CD8-positive, alpha-beta memory T cell (primary cell): ENCODE data around the gene RMND5A. TPM values are rescaled to one million over a fixed set of nuclear protein-coding genes. Genes with fewer than 3 reads are reported as not detected.
A peak's percentile ranks its signal among the peaks of the same experiment; 100 is the strongest.
"Not testable (repeated sequence)": the region's sequence is repeated elsewhere in the genome, so short reads cannot be mapped to it uniquely, and the experiment has no call there.

ENCODE experiments used
- CTCF ChIA-PET: fragments of 350-600 bp; sonication (Branson Sonifier 250); formaldehyde crosslinking; loops from one replicate; lab custom pipeline; 2021; ENCODE audit warnings: antibody characterized with exemption; lab: Charles Lee
- POLR2A ChIA-PET: fragments of 350-600 bp; sonication (Branson Sonifier 250); formaldehyde crosslinking; loops from one replicate; lab custom pipeline; 2021; ENCODE audit warnings: antibody characterized with exemption; lab: Charles Lee
- DNase-seq, 5 donors: peaks; one replicate each; pipeline versions ENCODE4 v3.0.0 to v3.0.0-alpha.2; 2020 to 2022; ENCODE audit warnings: mixed read lengths in 1 of 5
- H3K27ac ChIP-seq: one replicate; pipeline ENCODE4 v1.7.0; 2013; ENCODE audit warnings: low read depth, mild to moderate bottlenecking, low read length, moderate library complexity
- H3K27me3 ChIP-seq: 2 replicates; pipeline ENCODE4 v1.7.0; 2013; ENCODE audit warnings: low read length, mild to moderate bottlenecking; ENCODE audit not compliant: insufficient read depth, poor library complexity, severe bottlenecking
- H3K36me3 ChIP-seq: 2 replicates; pipeline ENCODE4 v1.7.0; 2013; ENCODE audit warnings: mild to moderate bottlenecking, low read length, moderate library complexity; ENCODE audit not compliant: insufficient read depth
- H3K4me1 ChIP-seq: 2 replicates; pipeline ENCODE4 v1.7.0; 2013; ENCODE audit warnings: mild to moderate bottlenecking, low read length, moderate library complexity; ENCODE audit not compliant: insufficient read depth
- H3K4me3 ChIP-seq: 2 replicates; pipeline ENCODE4 v1.7.0; 2013; ENCODE audit warnings: mild to moderate bottlenecking, low read length
- H3K9me3 ChIP-seq: 2 replicates; pipeline ENCODE4 v1.7.0; 2013; ENCODE audit warnings: mild to moderate bottlenecking, low read length
- H3K27ac Mint-ChIP-seq, 8 donors: one replicate each; pipeline ENCODE4 v1.8.0; 2020 to 2021; ENCODE audit warnings: mixed read lengths in 8 of 8, mild to moderate bottlenecking in 6 of 8, inconsistent platforms in 3 of 8, moderate library complexity in 3 of 8
- H3K27me3 Mint-ChIP-seq, 2 donors: one replicate each; pipeline ENCODE4 v1.8.0; 2020 to 2021; ENCODE audit warnings: mixed read lengths in 2 of 2, mild to moderate bottlenecking in 1 of 2, moderate library complexity in 1 of 2
- H3K36me3 Mint-ChIP-seq, 3 donors: one replicate each; pipeline ENCODE4 v1.8.0; 2020 to 2021; ENCODE audit warnings: mixed read lengths in 3 of 3, inconsistent platforms in 1 of 3, mild to moderate bottlenecking in 1 of 3
- H3K4me1 Mint-ChIP-seq, 3 donors: one replicate each; pipeline ENCODE4 v1.8.0; 2020 to 2021; ENCODE audit warnings: mixed read lengths in 3 of 3, inconsistent platforms in 1 of 3, mild to moderate bottlenecking in 1 of 3
- H3K4me3 Mint-ChIP-seq, 7 donors: one replicate each; pipeline ENCODE4 v1.8.0; 2020 to 2021; ENCODE audit warnings: mixed read lengths in 7 of 7, mild to moderate bottlenecking in 6 of 7, moderate library complexity in 4 of 7, inconsistent platforms in 2 of 7
- H3K9me3 Mint-ChIP-seq, 5 donors: one replicate each; pipeline ENCODE4 v1.8.0; 2020 to 2022; ENCODE audit warnings: mixed read lengths in 5 of 5, mild to moderate bottlenecking in 3 of 5, moderate library complexity in 2 of 5, inconsistent platforms in 1 of 5
- polyA plus RNA-seq: library from polyadenylated mRNA; unstranded; fragments of 300-500 nt; fragmentation: Illumina TruSeq; gene quantifications from one replicate; pipeline ENCODE4 v1.2.3, GENCODE V29; 2021
- total RNA-seq, 2 experiments: library from RNA; stranded (reverse); gene quantifications; one replicate each; pipeline ENCODE4 v1.2.3, GENCODE V29; 2021

RMND5A gene, protein sequence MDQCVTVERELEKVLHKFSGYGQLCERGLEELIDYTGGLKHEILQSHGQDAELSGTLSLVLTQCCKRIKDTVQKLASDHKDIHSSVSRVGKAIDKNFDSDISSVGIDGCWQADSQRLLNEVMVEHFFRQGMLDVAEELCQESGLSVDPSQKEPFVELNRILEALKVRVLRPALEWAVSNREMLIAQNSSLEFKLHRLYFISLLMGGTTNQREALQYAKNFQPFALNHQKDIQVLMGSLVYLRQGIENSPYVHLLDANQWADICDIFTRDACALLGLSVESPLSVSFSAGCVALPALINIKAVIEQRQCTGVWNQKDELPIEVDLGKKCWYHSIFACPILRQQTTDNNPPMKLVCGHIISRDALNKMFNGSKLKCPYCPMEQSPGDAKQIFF
- total RNA-seq, result 10 to 100 TPM; 57.7 to 63.5 TPM
- polyA plus RNA-seq, result 20.7 TPM

DNA sequence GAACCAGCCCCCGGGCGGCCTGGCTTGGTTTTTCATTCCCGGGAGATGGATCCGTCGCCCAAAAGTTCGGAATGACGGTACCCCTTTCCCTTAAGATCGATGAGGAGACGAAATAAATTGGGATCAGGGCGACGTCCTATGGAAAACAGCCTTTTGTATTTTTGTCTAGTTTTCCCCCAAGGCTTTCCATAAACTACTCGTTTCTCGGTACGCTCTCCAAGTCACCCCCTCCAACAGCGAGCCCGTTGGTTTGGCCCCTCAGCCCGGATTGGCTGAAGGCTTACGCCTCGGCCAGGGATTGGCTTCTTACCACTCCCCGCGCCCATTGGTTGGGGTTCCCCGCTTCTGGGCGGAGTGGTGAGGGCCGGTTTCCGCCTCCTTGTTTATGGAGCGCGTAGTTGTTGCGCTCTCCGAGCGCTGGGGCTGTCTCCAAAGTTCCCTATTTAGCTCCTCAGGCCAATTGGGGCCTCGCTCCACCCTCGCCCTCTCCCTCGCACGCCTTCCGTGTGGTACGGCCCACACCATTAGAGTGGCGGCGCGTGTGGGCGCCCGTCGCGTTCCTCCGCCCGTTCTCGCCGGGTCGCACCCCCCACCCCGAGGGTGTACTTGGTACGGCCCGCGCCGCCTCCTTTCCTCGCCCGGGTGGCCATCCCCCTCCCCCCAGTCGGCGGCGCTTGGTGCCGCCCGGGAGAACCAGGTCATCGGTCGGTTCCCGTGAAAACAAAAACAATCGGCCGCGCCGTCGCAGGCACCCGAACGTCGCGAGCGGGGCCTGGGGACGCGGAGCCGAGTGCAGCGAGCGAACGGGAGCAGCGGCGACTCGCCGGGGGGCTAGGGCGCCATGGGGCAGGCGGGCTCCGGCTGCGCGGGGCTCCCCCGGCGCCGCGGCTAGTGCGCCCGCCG lies at the start of gene RMND5A:
RMND5A (plus strand) TSS at position 655 of the 903 bp plus-strand sequence. CDS start 377 bp downstream, outside the sequence.
- Mint-ChIP-seq H3K4me3 (peak within 1 kb of the TSS; percentile 83 to 92 (median 86)), H3K27ac (peak within 1 kb of the TSS in 7 of 8 donors; percentile 63 to 96 (median 83)), H3K4me1 (peaks cover 4 to 13% (median 5%) of the 10 kb centered on the region in 3 donors)
- H3K27me3 ChIP-seq, H3K36me3 Mint-ChIP-seq, CTCF ChIA-PET, H3K27me3 Mint-ChIP-seq, H3K9me3 Mint-ChIP-seq, POLR2A ChIA-PET, H3K36me3 ChIP-seq, H3K9me3 ChIP-seq, H3K4me1 ChIP-seq: not testable (repeated sequence)
- DNase-seq, result peak; percentile 89 to 96 (median 94)
- Histone ChIP-seq H3K4me3 (peak within 1 kb of the TSS; percentile 62), H3K27ac (peak within 1 kb of the TSS; percentile 38)

DNA sequence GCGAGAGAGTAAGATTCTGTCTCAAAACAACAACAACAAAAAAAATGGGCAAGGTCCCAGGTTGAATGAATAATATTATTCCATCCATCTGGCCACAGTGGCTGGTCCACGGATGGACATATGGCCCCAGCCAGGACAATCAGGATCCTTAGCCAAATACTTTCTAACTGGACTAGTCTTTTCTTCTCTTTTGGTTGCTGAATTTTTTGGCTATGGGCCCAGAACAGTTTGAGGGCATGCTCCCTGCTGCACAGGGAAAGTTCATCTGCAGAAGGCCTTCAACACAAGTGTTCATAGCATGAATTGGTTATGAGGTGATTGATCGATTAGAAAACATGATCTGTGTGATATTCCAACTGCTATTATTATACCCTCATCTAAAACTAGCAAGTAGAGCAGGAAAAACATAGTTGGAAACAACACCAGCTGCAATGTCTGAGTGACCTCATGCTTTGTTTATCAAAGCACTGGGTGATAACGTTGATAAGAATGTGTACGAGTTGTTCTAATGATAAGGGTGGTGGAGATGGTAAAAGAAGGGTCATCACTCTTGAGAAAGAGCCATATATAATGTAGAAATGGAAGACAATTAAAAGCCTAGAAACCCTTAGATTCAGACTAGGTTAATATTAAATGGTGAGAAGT lies 48.6 kb upstream of the RMND5A start:
- H3K36me3 Mint-ChIP-seq, result peaks cover 0 to 20% (median 0%) of the 10 kb centered on the region in 3 donors

DNA sequence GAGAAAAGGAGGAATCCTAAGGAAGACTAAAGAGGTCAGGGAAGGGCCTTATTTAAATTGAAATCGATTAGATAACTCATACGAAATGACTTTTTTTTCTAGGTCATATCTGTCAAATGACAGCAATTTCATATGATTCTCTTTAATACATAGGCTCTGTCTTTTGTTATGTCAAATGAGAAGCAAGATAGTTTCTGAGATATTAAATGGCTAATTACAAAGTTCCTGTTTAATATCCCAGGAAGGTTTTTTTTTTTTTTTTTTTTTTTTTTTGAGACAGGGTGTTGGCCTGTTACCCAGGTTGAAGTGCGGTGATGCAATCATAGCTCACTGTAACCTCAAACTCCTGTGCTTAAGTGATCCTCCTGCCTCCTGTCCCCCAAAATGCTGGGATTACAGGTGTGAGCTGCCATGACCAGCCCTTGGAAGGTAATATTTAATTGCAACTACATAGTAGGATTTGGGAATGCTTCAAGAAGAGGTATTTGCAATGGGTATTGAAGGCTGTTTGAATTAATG lies 48.0 kb upstream of the RMND5A start:
- H3K9me3 ChIP-seq, result no peaks in the 10 kb centered on the region
- no peak overlapping the region for H3K4me3 ChIP-seq
- no peak overlapping the region for H3K27ac Mint-ChIP-seq
- H3K9me3 Mint-ChIP-seq, result peaks cover 0 to 2% (median 0%) of the 10 kb centered on the region in 5 donors
- no peak overlapping the region for H3K27ac ChIP-seq
- peaks cover 0 to 13% (median 0%) of the 10 kb centered on the region in 3 donors for H3K36me3 Mint-ChIP-seq
- CTCF ChIA-PET, result no interaction called here
- no peak overlapping the region for H3K4me3 Mint-ChIP-seq
- POLR2A ChIA-PET, result no interaction called here
- H3K27me3 Mint-ChIP-seq, result peaks cover 0 to 2% of the 10 kb centered on the region in 2 donors
- no peak for DNase-seq
- H3K4me1 Mint-ChIP-seq, result no peaks in the 10 kb centered on the region
- H3K4me1 ChIP-seq, result no peaks in the 10 kb centered on the region
- H3K27me3 ChIP-seq, result no peaks in the 10 kb centered on the region
- H3K36me3 ChIP-seq, result no peaks in the 10 kb centered on the region

More for the DNA sequence above, 48.6 kb upstream of the RMND5A start:
- Histone ChIP-seq H3K4me1 (no peaks in the 10 kb centered on the region), H3K27me3 (no peaks in the 10 kb centered on the region), H3K36me3 (no peaks in the 10 kb centered on the region), H3K4me3 (no peak overlapping the region), H3K9me3 (no peaks in the 10 kb centered on the region), H3K27ac (no peak overlapping the region)
- CTCF ChIA-PET, result no interaction called here
- no peaks in the 10 kb centered on the region for H3K4me1 Mint-ChIP-seq
- peaks cover 0 to 3% (median 0%) of the 10 kb centered on the region in 5 donors for H3K9me3 Mint-ChIP-seq
- H3K27ac Mint-ChIP-seq, result no peak overlapping the region
- DNase-seq, result no peak
- no peak overlapping the region for H3K4me3 Mint-ChIP-seq
- POLR2A ChIA-PET, result no interaction called here
- H3K27me3 Mint-ChIP-seq, result peaks cover 0 to 2% of the 10 kb centered on the region in 2 donors

DNA sequence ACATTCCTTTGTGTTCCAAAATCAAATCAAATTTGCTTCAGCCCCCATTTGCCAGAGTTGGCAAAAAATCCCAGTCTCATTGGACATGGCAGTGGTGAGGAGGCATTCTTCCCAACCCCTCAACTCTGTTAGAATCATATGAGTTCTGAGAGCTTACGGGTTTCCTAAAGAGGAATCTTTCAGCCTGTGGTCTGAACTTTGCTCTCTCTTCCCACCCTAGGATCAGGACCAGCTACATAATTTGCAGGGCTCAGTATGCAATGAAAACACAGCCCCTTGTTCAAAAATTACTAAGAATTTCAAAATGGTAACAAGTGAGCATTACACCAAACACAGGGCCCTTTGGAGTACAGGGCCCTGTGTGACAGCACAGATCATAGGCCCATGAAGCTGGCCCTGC lies 47.1 kb upstream of the RMND5A start:
- H3K27ac ChIP-seq, result no peak overlapping the region
- H3K4me3 ChIP-seq, result no peak overlapping the region
- no peak overlapping the region for H3K27ac Mint-ChIP-seq
- ChIA-PET POLR2A (no interaction called here), CTCF (no interaction called here)
- H3K4me1 Mint-ChIP-seq, result no peaks in the 10 kb centered on the region
- H3K9me3 Mint-ChIP-seq, result no peaks in the 10 kb centered on the region
- no peaks in the 10 kb centered on the region for H3K27me3 ChIP-seq
- H3K27me3 Mint-ChIP-seq, result no peaks in the 10 kb centered on the region
- no peaks in the 10 kb centered on the region for H3K4me1 ChIP-seq
- no peaks in the 10 kb centered on the region for H3K9me3 ChIP-seq
- no peak for DNase-seq
- H3K36me3 Mint-ChIP-seq, result peaks cover 0 to 6% (median 0%) of the 10 kb centered on the region in 3 donors
- H3K4me3 Mint-ChIP-seq, result no peak overlapping the region
- no peaks in the 10 kb centered on the region for H3K36me3 ChIP-seq

DNA sequence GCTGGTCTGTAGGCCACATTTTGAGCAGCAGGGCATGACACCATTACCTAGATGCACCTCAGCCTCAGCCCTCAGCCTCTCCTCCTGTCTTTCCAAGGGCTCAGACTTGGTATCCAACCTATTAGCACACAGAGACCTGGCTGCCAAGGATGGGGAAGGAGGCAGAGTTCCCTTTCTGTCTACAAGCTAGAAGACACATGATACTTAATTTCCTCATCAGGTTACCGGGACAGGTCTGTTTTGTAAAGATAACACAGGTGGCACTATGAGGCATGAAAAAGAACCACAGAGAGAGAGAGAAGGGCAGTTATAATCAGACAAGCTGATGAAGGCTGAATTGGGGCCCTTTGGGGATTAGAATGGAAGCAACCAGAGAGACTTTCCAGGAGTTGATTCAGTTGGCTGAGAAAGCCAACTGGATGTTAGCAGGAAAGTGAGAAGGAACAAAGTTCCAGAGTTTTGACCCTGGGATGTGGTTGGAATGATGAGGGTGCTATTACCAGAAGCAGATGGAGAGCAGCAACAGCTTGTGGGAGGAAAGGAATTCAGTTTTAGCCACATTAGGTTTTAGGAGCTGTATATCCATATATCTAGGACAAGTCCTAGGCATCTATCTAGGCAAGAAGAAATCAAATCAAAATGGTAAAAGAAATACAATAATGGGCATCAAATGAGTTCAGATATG lies 46.0 kb upstream of the RMND5A start:
- Histone ChIP-seq H3K27ac (no peak overlapping the region), H3K4me3 (no peak overlapping the region), H3K9me3 (no peaks in the 10 kb centered on the region), H3K4me1 (no peaks in the 10 kb centered on the region), H3K36me3 (no peaks in the 10 kb centered on the region), H3K27me3 (no peaks in the 10 kb centered on the region)
- Mint-ChIP-seq H3K9me3 (no peaks in the 10 kb centered on the region), H3K36me3 (no peaks in the 10 kb centered on the region), H3K27ac (peak overlapping the region in 1 of 8 donors; percentile 52), H3K4me3 (no peak overlapping the region), H3K27me3 (no peaks in the 10 kb centered on the region), H3K4me1 (no peaks in the 10 kb centered on the region)
- ChIA-PET CTCF (no interaction called here), POLR2A (no interaction called here)
- no peak for DNase-seq

DNA sequence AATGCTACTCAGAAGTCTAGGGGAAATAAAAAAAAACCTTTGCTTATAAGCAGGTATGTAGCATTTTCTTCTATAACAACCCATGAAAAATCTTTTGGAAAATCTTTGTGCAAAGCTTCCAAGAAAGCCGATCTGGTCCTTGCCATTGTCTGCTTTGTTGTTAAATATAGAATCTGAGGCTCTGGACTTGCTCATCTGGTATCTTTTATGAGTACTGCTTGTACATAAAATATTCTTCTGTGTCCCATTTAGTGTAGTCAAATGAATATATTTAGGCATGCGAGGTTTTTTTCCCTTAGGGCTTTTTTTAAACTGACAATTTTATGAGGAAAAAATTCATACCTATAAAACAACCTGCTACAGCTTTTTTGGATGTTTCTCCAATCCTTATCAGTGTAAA lies 45.0 kb upstream of the RMND5A start:
- Histone ChIP-seq H3K9me3 (no peaks in the 10 kb centered on the region), H3K4me3 (no peak overlapping the region), H3K36me3 (no peaks in the 10 kb centered on the region), H3K27me3 (no peaks in the 10 kb centered on the region), H3K27ac (no peak overlapping the region), H3K4me1 (no peaks in the 10 kb centered on the region)
- no peaks in the 10 kb centered on the region for H3K27me3 Mint-ChIP-seq
- H3K36me3 Mint-ChIP-seq, result no peaks in the 10 kb centered on the region
- H3K4me1 Mint-ChIP-seq, result no peaks in the 10 kb centered on the region
- ChIA-PET POLR2A (no interaction called here), CTCF (no interaction called here)
- H3K9me3 Mint-ChIP-seq, result no peaks in the 10 kb centered on the region
- H3K27ac Mint-ChIP-seq, result no peak overlapping the region
- DNase-seq, result no peak
- H3K4me3 Mint-ChIP-seq, result no peak overlapping the region

DNA sequence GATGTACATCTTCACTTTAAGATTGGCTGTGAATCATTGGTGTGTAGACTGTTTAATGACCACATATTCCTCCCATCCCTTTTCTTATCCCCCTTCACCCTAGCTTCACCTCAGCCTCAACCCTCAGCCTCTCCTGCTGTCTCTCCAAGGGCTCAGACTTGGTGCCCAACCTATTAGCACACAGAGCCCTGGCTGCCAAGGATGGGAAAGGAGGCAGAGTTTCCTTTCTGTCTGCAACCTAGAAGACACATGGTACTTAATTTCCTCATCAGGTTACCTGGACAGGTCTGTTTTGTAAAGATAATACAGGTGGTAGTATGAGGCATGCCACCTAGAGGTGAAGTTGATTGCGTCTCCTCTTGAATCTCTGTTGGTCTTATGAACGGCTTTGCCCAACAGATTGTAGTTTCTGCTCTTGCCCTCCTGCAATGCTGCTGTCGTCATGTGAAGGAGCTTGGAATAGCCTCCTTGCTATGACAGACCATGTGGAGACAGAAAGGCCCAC lies 44.5 kb upstream of the RMND5A start:
- H3K4me1 ChIP-seq, result no peaks in the 10 kb centered on the region
- no peak overlapping the region for H3K27ac ChIP-seq
- no peaks in the 10 kb centered on the region for H3K9me3 ChIP-seq
- peak overlapping the region in 1 of 8 donors; percentile 25 for H3K27ac Mint-ChIP-seq
- H3K4me3 Mint-ChIP-seq, result no peak overlapping the region
- POLR2A ChIA-PET, result no interaction called here
- H3K4me1 Mint-ChIP-seq, result no peaks in the 10 kb centered on the region
- no peaks in the 10 kb centered on the region for H3K27me3 ChIP-seq
- no peaks in the 10 kb centered on the region for H3K9me3 Mint-ChIP-seq
- H3K36me3 ChIP-seq, result no peaks in the 10 kb centered on the region
- no peaks in the 10 kb centered on the region for H3K27me3 Mint-ChIP-seq
- no peaks in the 10 kb centered on the region for H3K36me3 Mint-ChIP-seq
- no peak overlapping the region for H3K4me3 ChIP-seq
- CTCF ChIA-PET, result no interaction called here
- no peak for DNase-seq
